PC-9 (cell line): Measurements from ENCODE around the gene TLE4.

ENCODE experiments used
- EZH2 ChIP-seq: fragments of 200-600 bp; sonication (generic); IDR thresholded peaks from 2 replicates; pipeline ENCODE4 v1.8.0; 2017; ENCODE audit warnings: antibody characterized with exemption, low read depth
- TF ChIP-seq, protein P1 (sequence below): fragments of 200-600 bp; sonication (generic); conservative IDR thresholded peaks from 2 replicates; pipeline ENCODE4 v1.6.1; 2017; ENCODE audit warnings: mixed run types, antibody characterized with exemption, mild to moderate bottlenecking, moderate library complexity

DNA sequence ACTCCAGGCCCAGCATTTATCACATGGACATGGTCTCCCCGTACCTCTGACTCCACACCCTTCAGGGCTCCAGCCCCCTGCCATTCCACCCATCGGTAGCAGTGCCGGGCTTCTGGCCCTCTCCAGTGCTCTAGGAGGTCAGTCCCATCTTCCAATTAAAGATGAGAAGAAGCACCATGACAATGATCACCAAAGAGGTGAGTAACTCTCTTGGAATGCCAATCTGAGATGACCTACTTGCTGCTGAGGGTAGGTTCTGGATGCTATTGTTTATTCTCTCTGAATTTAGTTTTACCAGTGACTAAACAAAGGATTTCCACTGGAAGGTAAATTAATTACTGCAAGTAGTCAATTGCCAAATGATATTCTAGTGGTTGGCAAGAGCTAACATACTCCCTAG, 80.8 kb downstream of the TLE4 start:
- TF ChIP-seq, protein P1, sequence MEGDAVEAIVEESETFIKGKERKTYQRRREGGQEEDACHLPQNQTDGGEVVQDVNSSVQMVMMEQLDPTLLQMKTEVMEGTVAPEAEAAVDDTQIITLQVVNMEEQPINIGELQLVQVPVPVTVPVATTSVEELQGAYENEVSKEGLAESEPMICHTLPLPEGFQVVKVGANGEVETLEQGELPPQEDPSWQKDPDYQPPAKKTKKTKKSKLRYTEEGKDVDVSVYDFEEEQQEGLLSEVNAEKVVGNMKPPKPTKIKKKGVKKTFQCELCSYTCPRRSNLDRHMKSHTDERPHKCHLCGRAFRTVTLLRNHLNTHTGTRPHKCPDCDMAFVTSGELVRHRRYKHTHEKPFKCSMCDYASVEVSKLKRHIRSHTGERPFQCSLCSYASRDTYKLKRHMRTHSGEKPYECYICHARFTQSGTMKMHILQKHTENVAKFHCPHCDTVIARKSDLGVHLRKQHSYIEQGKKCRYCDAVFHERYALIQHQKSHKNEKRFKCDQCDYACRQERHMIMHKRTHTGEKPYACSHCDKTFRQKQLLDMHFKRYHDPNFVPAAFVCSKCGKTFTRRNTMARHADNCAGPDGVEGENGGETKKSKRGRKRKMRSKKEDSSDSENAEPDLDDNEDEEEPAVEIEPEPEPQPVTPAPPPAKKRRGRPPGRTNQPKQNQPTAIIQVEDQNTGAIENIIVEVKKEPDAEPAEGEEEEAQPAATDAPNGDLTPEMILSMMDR = no peak
- no peak for TF ChIP-seq EZH2
